Right lobe of liver (tissue), 6 donors: ENCODE results near the gene ABCG4. TPM values are rescaled to one million over a fixed set of nuclear protein-coding genes. Genes with fewer than 3 reads are reported as not detected.

ENCODE experiments used
- ATAC-seq, 4 donors: fragments of 200-7000 bp; cut with Tn5 transposase; one replicate each; pipeline ENCODE4 v1.9.1; 2020; ENCODE audit warnings: mild to moderate bottlenecking in 4 of 4, moderate library complexity in 4 of 4
- DNase-seq, 3 donors: peaks; one replicate each; pipeline ENCODE4 v3.0.0-alpha.2; 2020
- H3K27ac ChIP-seq, 3 donors: fragments of 200-600 bp; one replicate each; pipeline ENCODE4 v1.8.0; 2022
- H3K27me3 ChIP-seq, 2 donors: fragments of 200-600 bp; one replicate each; pipeline ENCODE4 v1.8.0; 2022
- H3K36me3 ChIP-seq, 4 donors: fragments of 200-600 bp; sonication (generic) in 1 of 4; one replicate each; pipeline versions ENCODE4 v1.5.1 to v1.8.0; 2017 to 2022; ENCODE audit warnings: control low read depth in 1 of 4
- H3K4me1 ChIP-seq, 4 donors: fragments of 200-600 bp; sonication (generic) in 1 of 4; one replicate each; pipeline versions ENCODE4 v1.5.1 to v1.8.0; 2017 to 2022; ENCODE audit warnings: control low read depth in 1 of 4
- H3K4me3 ChIP-seq, 3 donors: fragments of 200-600 bp; one replicate each; pipeline ENCODE4 v1.8.0; 2022
- H3K9me3 ChIP-seq, 4 donors: fragments of 200-600 bp; sonication (generic) in 1 of 4; one replicate each; pipeline versions ENCODE4 v1.5.1 to v1.8.0; 2017 to 2022; ENCODE audit warnings: control low read depth in 1 of 4
- POLR2A ChIP-seq: fragments of 450-650 bp; IDR thresholded peaks from one replicate; pipeline ENCODE4 v1.6.1; 2017; ENCODE audit warnings: antibody characterized with exemption, mild to moderate bottlenecking
- WGBS: methylation state at CpG from one replicate; pipeline ENCODE4 v1.1.6; 2018; ENCODE audit warnings: low coverage, low lambda C conversion rate; ENCODE audit not compliant: insufficient coverage; ENCODE audit errors: missing lambda C conversion rate; 5-methylcytosine and 5-hydroxymethylcytosine counted together
- intact Hi-C, 2 donors: fragments of 100-400 bp; cut with DNase I; formaldehyde crosslinking; loops; one replicate each; pipeline versions ENCODE4 v1.11.2 to v1.14.1; 2022
- total RNA-seq, 6 experiments: library from RNA; depleted of rRNA in 2 of 6; stranded (reverse); fragments of >200 nt in 2 of 6; fragmentation: NEBNext Ultra II Directional in 3 of 6; extraction: Animal tissue kit (Norgen Biotek cat#: 25700) in 3 of 6; gene quantifications; one replicate each; pipeline versions ENCODE4 v1.1.0 to v1.2.4, GENCODE V29; 2016 to 2023
- TF ChIP-seq, protein P1 (sequence below), 4 donors: fragments of 200-600 bp in 3 of 4; fragments of 450-650 bp in 1 of 4; IDR thresholded peaks; one replicate each; pipeline versions ENCODE4 v1.5.1 to v1.8.0; 2016 to 2022; ENCODE audit warnings: antibody characterized with exemption in 4 of 4, mild to moderate bottlenecking in 2 of 4
- donor health status: DM: no; HTN: yes; CAD: no.
- donor health status: DM: no; HTN: no; CAD: no.
- donor health status: DM: no; HTN: no; CAD: no.
- donor health status: DM: no; HTN: yes; CAD: no.
- donor health status: DM: no; HTN: yes; CAD: no.

ABCG4 gene
- total RNA-seq, 6 experiments from 2014 or later: 0.04 to 0.22 (median 0.09) TPM; not detected in 2

DNA sequence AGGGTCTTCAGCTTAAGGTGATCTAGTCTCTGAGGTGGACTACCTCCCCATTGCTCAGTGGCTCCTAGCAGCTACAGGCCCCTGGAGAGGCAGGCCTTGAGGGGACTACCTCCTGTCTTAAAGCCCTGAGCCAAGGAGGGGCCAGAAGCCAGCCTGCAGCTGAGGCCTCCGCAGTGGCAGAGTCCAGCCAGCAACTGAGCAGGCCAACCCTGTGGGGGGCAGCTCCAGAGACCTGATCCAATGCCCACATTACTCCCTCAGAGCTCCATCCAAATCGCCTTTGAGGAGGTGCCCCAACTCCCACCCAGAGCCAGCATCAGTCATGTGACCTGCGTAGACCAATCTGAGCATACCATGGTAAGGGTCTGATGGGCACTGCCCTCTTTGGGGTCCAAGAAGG lies 39.0 kb upstream of the ABCG4 start:
- peaks cover 0 to 28% (median 4%) of the 10 kb centered on the region in 4 donors for H3K4me1 ChIP-seq
- H3K36me3 ChIP-seq: peaks cover 0 to 29% (median 11%) of the 10 kb centered on the region in 4 donors
- no peak overlapping the region for H3K4me3 ChIP-seq
- no peaks in the 10 kb centered on the region for H3K27me3 ChIP-seq
- H3K9me3 ChIP-seq: no peaks in the 10 kb centered on the region
- WGBS: 100% methylated on average over 1 of the region's 3 CpGs
- H3K27ac ChIP-seq: no peak overlapping the region
- no peak for TF ChIP-seq POLR2A
- TF ChIP-seq, protein P1, sequence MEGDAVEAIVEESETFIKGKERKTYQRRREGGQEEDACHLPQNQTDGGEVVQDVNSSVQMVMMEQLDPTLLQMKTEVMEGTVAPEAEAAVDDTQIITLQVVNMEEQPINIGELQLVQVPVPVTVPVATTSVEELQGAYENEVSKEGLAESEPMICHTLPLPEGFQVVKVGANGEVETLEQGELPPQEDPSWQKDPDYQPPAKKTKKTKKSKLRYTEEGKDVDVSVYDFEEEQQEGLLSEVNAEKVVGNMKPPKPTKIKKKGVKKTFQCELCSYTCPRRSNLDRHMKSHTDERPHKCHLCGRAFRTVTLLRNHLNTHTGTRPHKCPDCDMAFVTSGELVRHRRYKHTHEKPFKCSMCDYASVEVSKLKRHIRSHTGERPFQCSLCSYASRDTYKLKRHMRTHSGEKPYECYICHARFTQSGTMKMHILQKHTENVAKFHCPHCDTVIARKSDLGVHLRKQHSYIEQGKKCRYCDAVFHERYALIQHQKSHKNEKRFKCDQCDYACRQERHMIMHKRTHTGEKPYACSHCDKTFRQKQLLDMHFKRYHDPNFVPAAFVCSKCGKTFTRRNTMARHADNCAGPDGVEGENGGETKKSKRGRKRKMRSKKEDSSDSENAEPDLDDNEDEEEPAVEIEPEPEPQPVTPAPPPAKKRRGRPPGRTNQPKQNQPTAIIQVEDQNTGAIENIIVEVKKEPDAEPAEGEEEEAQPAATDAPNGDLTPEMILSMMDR (IDR thresholded peaks at IDR 0.05): no peak
- DNase-seq (no peak), ATAC-seq (no peak)
- intact Hi-C loops: no loop called here

DNA sequence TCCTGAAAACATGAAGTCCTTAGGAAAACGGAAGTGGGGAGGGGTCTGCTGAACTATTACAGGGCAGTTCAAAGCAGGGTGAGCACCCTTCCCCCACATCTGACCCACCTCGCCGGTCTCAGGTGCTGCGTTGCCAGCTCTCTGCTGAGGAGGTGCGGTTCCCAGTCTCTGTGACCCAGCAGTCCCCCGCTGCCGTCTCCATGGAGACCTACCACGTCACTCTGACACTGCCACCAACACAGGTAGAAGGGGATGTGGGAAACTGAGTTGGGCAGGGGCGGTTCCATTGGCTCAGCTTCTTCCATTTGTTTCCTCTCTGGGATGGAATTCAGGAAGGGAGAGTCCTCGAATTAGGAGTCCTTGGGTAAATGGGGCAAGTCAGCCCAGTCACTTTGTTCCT lies 38.4 kb upstream of the ABCG4 start:
- H3K36me3 ChIP-seq: peaks cover 0 to 31% (median 11%) of the 10 kb centered on the region in 4 donors
- intact Hi-C loops: no loop called here
- TF ChIP-seq, protein P1 (IDR thresholded peaks at IDR 0.05): no peak
- H3K9me3 ChIP-seq: no peaks in the 10 kb centered on the region
- WGBS: 92% methylated on average over 3 of the region's 10 CpGs
- DNase-seq (no peak), ATAC-seq (no peak)
- H3K4me3 ChIP-seq: no peak overlapping the region
- H3K27me3 ChIP-seq: no peaks in the 10 kb centered on the region
- H3K27ac ChIP-seq: no peak overlapping the region
- H3K4me1 ChIP-seq: peaks cover 0 to 28% (median 4%) of the 10 kb centered on the region in 4 donors

DNA sequence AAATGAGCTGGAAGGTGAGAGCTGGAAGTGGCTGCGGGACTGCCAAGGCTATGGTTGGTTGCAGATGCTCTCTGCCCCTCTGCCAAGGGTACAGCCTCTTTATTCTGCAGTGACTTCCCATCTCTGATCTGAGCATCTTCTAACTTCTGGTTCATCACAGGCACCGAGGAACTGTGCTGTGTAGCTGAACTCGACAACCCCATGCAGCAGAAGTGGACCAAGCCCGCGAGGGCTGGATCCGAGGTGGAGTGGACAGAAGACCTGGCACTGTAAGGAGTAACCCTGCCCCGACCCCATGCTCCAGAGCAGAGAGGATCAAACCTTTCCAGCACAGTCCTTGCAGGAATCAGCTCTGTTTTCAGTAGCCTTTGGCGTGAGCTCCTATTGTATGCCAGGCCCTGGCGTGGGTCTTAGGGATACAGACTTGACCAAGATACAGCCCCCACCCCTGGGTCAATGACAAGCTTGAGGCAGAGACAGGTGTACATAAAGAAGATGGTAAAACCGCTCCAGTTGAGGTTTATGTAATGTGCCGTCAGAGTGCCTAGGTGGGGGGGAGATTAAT lies 37.4 kb upstream of the ABCG4 start:
- 94% methylated on average over 5 of the region's 11 CpGs for WGBS
- Histone ChIP-seq H3K36me3 (peaks cover 0 to 32% (median 11%) of the 10 kb centered on the region in 4 donors), H3K9me3 (no peaks in the 10 kb centered on the region), H3K4me3 (no peak overlapping the region), H3K27ac (no peak overlapping the region), H3K27me3 (no peaks in the 10 kb centered on the region), H3K4me1 (peaks cover 0 to 26% (median 4%) of the 10 kb centered on the region in 4 donors)
- TF ChIP-seq POLR2A: no peak
- TF ChIP-seq, protein P1 (IDR thresholded peaks at IDR 0.05): no peak
- DNase-seq (no peak), ATAC-seq (no peak)
- intact Hi-C loops: no loop called here

DNA sequence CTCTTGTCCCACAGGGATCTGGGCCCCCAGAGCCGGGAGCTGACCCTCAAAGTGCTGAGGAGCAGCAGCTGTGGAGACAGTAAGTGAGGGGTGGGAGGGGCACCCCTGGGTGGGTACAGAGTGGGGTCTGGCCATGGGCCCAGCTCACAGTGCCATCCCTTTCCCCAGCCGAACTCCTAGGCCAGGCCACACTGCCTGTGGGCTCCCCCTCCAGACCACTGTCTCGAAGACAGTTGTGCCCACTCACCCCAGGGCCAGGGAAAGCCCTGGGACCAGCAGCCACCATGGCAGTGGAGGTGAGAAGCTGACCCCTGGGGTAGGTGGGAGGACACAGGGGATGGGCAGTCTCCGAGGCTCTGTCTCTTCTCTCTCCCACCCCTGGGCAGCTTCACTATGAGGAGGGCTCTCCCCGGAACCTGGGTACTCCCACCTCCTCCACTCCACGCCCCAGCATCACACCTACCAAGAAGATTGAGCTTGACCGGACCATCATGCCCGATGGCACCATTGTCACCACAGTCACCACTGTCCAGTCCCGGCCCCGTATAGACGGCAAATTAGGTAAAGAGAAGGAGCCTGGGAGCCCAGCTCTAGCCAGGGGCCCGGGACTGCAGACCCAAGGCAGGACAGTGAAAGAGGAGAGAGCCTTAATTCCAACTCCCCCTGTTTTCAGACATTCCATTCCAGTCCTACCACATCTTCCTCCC lies 36.4 kb upstream of the ABCG4 start:
- H3K9me3 ChIP-seq: no peaks in the 10 kb centered on the region
- intact Hi-C loops: no loop called here
- H3K27ac ChIP-seq: no peak overlapping the region
- H3K36me3 ChIP-seq: peaks cover 0 to 32% (median 11%) of the 10 kb centered on the region in 4 donors
- DNase-seq (no peak), ATAC-seq (no peak)
- H3K4me3 ChIP-seq: no peak overlapping the region
- TF ChIP-seq, protein P1 (IDR thresholded peaks at IDR 0.05): no peak
- no peak for TF ChIP-seq POLR2A
- H3K27me3 ChIP-seq: no peaks in the 10 kb centered on the region
- peaks cover 0 to 20% (median 4%) of the 10 kb centered on the region in 4 donors for H3K4me1 ChIP-seq
- WGBS: 91% methylated on average over 6 of the region's 12 CpGs
